GM19395 (cell line): ENCODE results near the gene INSC.

Experiments
- ATAC-seq: cut with Tn5 transposase; IDR thresholded peaks from one replicate; pipeline ENCODE4 v1.9.1; 2021; ENCODE audit warnings: mild to moderate bottlenecking, moderate library complexity; ENCODE audit not compliant: unreplicated experiment

INSC gene

DNA sequence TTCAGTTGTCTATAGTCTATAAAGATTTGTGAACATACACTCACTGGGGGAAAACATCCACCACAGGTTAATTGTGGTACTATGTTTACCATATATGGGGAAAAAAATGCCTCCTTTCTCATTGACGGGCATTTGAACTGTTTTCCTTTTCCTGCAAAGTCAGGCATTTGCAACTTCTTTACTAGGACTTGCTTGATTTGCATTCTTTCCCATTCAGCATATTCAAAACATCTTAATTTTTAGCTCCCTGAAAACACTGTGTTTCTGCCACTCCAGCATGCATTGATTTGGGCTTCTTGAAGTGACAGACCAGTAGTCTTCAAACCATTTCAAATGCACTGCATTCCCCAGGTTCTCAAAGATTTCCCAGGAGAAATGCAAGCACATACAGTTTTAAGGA, 67.6 kb downstream of the INSC start:
- no peak for ATAC-seq

DNA sequence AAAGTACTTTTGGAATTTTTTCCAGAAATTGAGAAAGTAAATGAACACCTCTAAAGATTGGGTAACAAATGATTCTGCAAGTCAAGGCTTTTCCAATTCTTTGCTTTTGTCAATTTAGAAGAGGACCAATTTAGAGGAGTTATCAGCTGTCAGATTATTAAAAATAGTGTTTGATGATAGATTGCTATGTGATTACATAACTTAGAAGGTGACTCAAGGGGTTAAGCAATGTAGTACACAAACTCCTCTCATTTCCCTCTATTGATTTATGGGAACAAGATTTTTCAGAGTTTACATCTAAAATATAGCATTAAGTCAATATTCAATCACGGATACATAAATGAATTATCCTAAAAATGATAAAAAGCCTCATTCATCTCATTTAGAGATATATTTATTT, 70.3 kb downstream of the INSC start:
- ATAC-seq, result no peak

DNA sequence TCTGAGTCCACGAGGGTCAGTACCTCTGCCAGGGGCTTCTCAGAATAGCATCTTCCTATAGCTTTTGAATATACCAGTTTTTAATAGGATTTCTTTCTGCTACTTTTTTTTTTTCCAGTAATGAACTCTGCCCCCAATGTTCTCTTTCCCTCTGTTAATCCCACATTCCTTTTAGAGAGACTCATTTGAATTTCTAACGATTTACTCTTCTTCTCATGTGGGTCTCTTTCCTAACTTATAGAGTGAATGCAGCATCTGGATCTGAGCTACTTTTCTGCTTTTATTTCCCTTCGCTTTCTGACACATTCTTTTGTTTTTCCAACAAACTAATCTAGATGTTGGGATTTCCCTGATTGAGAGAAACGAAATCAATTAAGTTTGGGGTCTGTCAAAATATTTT, 71.4 kb downstream of the INSC start:
- no peak for ATAC-seq

DNA sequence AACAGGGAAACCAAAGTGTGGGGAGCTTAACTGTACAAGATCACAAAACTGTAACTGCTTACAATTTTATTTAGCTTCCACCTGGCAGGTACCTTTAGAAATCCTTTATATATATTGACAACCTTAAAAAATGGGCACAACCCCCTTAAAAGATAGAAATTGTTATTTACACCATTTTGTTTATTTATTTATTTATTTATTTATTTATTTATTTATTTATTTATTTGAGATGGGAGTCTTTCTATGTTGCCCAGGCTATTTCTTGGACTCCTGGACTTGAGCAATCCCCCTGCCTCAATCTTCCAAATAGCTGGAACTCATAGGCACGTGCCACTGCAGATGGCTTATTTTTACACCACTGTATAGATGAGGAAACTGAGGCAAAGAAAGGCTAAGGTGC, 74.5 kb downstream of the INSC start:
- ATAC-seq, result no peak

DNA sequence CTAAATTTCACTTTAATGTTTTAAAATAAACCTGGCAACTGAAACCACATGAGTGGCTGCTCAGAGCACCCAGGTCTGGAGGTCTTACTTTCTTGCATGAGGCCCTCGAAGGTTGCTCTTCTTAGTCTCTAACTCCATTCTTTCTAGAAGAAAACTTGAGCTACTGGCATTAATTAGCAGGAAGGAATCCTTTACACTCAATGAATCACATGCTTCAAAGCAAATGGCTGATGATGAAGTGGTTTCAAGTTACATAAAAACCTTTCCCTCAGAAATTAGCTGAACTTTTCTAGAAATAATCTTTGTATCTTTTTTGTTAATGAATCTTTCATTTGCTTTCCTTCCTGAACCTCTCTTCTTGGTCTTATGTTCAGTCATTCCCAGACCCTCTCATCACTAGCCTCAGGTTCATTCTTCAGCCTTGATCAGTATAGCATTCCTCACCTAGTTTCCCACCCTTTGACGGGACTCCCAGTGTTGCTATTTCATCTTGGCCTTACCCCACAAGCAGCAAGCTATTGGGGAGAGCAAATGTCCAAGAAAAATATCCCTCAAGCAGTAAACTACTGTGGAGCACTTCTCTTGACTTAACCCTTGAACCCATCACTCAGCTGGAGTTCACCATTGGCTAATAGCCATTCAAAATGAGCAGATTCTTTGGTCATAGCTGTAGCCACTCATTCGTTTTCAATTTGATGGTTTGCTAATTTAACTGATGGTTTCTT, 75.1 kb downstream of the INSC start:
- no peak for ATAC-seq

DNA sequence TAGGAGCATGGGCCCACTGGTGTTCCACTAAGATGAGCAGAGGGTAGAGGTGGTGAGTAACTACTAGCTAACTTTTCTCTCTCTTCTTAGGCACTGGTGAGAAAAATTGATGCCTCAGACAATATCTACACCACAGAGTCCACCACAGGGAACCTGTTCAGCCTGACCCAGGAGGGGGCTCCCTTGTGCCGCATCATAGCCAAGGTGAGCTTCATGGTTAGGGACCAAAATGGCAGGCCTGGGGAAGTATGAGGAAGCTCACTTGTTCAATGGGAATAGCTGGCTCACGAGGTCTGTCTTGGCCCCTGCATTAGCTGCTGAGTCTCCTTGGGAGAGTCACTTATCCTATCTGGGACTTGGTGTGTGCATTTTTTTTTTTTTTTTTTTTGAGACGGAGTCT, 75.9 kb downstream of the INSC start:
- no peak for ATAC-seq

DNA sequence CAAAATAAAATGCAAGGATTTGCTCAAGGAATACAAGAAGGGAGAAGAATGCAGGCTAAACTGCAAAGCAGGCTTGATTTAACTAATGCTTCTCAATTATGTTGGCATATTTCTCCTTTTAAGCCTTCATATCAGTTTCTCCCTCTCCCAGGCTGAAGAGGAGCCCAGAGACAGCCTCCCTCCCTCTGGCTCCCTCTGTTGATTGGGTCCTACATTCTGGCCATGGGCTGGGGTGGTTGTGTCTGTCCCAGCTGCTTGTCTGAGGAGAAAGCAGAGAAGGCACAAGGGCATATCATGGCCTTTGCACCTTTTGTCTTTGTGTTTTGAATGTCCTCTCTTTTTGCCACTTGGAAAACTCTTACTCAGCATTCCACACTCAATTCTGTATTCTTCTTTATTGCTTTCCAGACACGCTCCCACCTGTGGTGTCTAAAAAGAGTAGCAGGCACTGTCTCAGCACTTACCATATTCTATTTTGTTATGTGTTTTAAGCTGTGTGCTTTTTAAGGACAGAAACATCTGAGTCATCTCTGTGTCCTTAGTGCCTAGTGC, 77.4 kb downstream of the INSC start:
- ATAC-seq, result no peak

DNA sequence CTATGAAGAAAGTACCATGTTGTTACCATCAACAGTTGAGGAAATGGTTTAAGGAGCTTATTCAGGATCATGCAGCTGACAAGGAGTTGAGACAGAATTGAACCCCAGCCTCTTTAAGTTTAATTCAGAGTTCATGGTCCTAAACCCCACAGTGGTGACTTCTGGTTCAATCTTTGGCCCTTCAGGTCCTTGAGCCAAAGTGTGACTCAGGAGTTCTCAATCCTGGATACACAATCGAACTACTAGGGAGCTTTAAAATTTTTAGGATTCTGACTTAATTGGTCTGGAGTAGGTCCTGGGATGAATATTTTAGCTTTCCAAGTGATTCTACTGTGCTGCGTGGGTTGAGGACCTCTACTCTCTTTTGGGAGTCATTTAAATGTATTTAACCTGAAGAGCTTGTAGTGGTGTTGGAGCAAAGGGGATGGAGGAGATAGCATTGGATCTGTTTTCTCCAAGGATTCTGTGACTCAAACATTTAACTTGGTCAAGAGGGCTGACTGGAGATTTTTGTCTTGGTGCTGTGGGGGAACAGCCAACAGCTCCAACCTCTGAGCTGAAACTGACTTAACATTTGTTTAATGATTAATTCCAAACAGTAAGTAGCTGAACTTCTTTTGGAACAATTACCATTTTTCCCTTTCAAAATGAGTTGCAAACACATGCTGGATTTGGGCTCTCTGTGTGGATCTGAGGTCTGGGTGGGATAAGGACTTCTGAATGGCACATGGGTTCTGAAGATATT, 80.1 kb downstream of the INSC start:
- no peak for ATAC-seq

DNA sequence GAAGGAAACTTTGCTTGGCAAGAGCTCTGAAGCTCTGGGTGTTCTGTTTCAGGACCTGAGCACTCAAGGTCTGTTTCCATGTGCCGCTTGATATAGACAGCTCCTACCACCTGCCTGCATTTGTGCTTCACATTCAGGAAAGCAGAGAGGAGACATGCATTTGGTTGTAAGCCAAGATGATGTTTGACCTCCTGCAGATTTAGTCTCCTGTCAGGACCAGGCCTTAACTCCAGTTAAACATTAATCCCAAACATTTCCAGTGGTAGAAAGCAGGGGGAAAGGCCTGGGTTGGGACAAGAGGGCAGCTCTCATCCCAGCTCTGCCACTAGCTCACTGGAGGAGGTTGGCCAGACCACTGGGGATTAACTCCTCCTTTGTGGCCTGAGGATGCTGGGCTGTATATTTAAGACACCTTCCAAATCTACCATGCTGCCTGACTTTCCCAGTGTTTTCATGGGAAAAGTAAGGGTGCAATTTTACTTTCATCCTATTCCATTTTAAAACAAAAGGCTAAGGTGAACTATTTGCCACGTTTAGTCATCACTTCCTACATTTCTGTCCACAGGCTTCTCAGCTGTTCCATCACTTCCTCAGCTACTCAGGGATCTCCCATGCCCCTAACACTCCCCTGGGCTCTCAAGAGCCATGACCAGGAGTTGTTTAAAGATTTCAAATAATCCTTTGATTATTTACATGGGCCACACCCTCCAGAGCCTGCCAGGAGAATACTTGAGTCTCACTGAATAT, 80.9 kb downstream of the INSC start:
- ATAC-seq, result no peak

DNA sequence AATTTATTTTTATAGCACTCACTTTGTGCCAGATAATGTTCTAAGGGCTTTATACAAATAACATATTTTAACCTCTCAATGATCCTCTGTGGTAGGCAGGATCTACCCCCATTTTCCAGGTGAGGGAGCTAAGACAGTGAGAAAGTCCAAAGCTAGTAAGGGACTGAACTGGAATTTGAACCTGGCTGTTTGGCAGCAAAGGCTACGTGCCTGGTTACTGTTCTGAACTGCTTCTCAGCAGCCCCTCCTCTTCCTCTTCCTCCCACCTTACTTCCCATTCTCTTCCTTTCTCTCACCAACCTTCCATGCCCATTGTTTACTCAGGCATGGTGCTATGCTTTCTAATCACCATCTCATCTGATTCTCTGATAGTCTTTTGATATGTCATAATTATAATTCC, 82.0 kb downstream of the INSC start:
- no peak for ATAC-seq

DNA sequence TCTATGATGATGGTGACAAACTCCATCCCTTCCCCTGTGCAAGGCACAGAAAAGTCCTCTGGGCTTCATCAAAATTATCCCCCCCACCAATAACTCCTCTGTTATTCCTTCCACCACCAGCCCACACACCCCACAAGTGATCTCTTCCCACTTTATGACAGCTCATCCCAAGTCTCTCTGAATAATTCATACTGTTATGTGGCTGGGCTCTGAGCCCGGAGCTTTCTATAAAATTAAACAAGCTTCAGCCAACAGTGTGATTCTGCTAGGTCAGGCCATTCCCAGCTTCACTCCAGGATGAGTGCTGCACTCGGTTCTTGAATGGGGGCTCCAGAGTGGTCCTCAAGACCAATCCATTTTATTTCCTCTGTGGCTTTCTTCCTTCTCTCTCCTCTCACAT, 83.0 kb downstream of the INSC start:
- ATAC-seq, result no peak

DNA sequence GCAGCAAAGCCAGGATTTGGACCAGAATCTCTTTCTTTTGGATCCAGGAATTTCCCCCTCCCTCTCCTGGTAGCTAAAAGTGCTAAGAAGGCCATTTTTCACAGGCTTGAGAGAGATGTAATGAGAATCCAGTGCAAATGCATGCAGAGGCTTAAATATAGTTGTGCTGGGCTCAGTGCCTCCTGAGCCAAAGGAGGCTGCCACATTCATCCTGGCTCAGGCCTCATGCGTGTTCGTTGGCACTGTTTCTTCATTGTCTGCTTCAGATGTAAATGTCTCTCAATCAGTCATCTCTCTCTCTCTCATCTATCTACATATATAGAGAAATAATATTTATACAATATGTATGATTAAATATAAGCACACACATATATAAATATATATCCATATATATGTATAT, 83.6 kb downstream of the INSC start:
- ATAC-seq, result no peak

DNA sequence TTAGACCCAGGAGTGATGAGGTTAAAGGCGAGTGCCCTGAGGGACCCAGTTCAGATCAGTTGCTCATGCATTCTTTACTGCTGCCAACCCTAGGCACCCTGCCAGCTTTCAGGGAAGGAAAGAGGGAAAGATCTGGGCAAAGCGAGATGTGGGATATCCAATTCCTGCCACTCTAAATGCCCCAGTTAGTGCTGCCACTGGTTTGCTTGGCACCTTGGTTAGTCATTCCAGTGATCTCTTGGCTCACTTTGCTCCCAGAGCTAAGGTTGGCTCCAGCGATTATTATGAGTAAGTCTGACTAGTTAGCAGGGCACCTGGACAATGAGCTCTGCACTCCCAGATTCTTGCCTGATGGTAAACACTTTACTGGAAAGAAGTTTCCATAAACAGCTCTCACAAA, 85.0 kb downstream of the INSC start:
- no peak for ATAC-seq

DNA sequence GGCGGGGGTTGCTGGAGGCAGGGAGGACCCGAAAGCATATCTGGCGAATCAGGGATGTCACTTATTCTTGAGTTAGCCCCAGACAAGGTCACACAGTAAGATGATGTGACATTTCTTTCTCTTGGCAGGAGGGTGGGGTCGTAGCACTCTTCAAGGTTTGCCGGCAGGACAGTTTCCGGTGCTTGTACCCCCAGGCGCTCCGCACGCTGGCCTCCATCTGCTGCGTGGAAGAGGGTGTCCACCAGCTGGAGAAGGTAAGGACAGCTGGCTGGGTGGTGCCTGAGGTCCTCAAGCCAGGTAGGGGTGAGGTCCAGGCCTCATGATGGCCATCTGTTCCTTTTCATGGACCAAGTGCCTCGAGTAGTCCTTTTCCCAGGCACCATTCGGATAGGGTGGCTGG, 86.0 kb downstream of the INSC start:
- no peak for ATAC-seq

DNA sequence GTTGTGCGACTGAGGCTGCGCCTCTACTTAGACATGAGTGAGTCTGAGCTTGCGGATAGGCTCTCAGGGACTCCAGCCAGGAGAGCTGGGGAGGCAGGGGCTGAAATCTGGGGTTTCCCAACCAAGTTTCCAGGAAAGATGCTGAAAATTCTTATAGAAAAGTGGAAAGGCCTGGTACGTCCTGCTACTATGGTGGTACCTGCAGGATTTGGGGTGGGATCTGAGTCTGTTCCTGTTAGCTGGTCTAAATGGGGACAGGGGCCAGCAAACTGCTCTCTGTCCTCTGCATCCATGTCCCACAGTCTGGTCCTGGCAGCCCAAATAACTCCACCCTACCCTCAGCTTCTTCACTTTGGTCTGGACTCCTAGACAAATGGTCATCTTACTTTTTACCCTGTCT, 86.9 kb downstream of the INSC start:
- no peak for ATAC-seq

DNA sequence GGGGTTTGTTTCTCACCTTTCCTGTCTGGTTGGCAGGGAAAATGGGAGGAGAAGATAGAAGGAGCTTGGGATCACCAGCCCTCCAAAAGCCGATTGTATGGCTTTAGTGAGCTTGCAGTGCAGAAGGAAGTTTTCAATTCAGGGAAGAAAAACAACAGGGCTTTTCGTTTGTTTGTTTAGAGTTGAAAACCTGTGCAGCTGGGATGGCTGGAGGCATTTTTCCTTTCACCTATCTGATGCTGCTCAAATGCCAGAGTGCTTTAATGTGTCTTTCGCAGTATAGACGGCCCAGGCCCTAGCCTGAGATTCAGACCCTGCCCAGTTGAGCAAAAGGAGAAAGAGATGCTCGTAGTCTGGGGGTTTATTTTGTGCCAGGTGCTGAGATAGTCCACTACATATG, 87.9 kb downstream of the INSC start:
- no peak for ATAC-seq

DNA sequence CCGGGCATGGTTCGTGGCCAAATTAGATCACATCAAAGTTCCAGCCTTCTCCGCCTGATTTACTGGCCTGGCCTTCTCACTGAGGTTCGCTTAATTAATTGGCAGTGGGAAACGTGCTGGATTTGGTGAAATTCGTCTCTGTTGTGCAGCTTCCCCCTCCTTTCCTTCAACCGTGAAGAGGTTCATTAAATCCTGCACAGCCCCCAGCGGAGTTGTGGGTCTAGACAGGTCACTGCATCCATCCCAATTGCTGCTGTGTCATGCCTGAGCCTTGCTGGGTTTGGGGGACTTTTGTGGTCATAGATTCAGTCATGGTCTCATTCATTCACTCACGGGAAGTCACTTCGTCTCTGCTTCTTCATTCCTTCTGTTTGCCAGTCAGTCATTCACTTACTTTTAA, 90.0 kb downstream of the INSC start:
- ATAC-seq, result no peak

DNA sequence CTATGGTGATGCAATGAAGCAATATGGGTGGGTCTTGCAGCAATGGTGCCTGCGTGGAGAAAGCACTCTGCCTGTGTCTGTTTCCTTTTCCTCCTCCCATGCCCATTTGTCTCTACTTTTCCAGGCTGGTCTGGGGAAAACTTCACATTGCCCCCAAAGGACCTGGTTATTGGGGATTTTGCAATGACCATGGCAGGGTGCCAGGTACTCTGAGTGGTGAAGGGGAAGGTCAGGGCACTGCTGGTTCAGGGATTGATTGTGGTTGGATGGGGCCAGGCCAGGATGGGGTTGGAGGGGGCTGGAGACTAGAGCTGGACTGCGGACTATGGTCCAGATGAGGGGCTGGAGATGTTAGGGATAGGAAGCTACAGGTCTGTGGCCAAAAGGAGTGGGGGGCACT, 92.1 kb downstream of the INSC start:
- no peak for ATAC-seq

DNA sequence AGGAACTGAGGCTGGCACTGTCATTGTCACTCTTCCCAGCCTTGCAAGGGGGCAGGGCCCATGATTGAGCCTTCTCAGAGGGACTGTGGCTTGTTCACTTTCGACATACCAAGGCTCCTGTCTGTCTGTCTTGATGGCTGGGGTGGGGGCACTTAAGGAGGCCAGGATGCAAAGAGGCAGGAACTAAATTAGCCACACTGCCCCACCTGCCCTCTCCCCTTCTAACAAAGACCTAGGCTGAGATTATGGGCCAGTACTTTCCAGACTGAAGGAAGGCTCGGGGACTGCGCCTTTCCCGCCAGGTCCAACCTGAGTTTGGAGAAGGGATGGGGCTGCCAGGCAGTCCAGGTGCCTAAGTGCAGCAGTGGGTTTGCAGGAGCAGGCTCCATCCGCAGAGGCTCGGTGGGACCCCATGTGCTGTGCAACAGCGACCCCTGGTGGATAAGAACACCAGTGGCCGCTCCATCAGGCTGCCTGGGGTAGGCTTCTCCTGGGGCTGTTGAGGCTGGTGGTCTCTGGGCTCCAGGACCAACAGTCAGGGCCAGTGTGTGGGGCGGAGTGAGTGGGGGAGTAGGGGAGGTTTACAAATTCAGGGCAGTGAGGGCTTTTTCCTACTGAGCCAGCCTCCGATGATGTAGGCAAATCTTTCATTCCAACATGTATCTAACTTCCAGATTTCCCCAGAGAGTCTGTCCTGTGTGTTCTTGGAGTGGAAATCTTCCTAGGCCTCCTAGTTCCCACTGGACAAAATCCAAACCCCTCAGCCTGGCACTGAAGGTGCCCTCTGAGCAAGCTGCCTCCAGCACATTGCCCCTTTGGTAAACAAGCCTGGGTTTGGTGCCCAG, 93.9 kb downstream of the INSC start:
- ATAC-seq, result peak; percentile 94

DNA sequence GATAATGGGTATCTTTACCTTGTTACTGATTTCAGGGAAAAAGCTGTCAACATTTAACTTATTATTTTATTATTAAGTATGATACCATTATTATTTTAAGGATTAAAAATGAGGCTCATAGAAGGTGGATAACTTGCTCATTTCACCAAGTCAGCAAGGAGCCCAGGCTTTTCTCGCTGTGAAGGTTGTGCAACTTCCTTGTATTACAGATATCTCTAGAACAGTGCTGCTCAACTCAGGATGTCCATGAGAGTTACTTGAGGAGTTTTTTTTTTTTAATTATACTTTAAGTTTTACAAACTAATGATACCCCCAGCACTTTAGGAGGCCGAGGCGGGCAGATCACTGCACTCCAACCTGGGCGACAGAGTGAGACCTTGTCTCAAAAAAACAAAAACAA, 98.2 kb downstream of the INSC start:
- ATAC-seq, result no peak
